ENCODE results near the gene HECW1. TPM values are rescaled to one million over a fixed set of nuclear protein-coding genes. Genes with fewer than 3 reads are reported as not detected.

HECW1 gene
- total RNA-seq, 2 experiments from 2014 or later = not detected

DNA sequence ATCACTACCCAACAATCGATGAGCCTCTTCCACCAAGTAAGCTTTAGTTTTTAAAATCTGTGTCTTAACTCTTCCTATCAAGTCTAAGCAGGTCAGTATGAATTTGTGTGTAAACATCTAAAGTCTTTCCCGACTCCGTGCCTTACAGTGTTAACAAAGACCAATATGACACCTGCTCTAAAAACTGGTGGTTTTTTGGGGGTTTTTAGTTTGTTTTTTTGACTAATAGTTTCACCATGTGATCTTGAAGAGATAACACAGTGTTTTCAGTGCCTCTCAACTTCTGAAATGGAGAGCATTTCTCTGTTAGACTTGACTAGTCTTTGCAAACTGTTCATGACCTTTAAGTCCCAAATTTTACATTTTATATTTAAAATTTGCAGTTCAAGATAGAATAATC lies 338.4 kb downstream of the HECW1 start:
- H3K9me3 Mint-ChIP-seq = no peaks in the 10 kb centered on the region
- DNase-seq = no peak
- peaks cover 21% of the 10 kb centered on the region for H3K27me3 Mint-ChIP-seq
- H3K36me3 Mint-ChIP-seq (ENCODE audit: low read depth) = no peaks in the 10 kb centered on the region
- H3K4me3 Mint-ChIP-seq = no peak overlapping the region
- H3K27ac Mint-ChIP-seq = no peak overlapping the region
- ChIA-PET CTCF (no interaction called here), POLR2A (no interaction called here)
- peaks cover 3% of the 10 kb centered on the region for H3K4me1 Mint-ChIP-seq

DNA sequence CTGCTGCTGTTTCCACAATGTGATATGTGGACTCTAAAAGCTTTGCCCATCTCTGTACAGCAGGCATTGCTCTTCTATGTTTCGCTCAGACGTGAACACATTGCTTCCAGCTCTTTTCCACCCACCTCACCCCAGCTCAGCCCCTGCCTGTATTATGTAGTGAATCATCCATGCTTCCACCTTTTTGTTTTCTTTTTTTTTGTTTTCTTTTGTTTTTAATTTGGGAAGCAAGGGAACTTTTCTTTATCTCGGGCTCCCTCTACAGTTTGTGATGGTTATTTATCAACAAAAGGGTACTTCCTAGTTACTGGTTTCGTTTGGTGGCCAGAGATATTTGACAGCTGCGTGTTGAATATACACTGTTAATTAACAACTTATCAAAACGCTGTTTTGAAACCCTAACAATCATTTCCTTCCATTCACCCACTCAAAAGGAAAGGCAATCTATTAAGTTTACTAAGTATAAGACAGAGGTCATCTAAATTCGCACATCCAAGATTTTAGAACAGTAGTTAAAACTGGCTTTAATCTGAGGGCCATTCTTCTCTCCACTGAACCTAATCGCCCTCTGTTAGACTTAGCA lies 342.6 kb downstream of the HECW1 start:
- Mint-ChIP-seq H3K36me3 (ENCODE audit: low read depth) (no peaks in the 10 kb centered on the region), H3K27ac (no peak overlapping the region), H3K4me3 (no peak overlapping the region), H3K9me3 (no peaks in the 10 kb centered on the region), H3K4me1 (peaks cover 3% of the 10 kb centered on the region), H3K27me3 (peaks cover 20% of the 10 kb centered on the region)
- ChIA-PET POLR2A (no interaction called here), CTCF (interaction anchor here (0.7 to 3.1 kb wide), 10 partner anchors 10 to 266 kb away, joined by 3 to 26 read pairs (median 3); partner anchors contain the start of gene STK17A)
- no peak for DNase-seq

DNA sequence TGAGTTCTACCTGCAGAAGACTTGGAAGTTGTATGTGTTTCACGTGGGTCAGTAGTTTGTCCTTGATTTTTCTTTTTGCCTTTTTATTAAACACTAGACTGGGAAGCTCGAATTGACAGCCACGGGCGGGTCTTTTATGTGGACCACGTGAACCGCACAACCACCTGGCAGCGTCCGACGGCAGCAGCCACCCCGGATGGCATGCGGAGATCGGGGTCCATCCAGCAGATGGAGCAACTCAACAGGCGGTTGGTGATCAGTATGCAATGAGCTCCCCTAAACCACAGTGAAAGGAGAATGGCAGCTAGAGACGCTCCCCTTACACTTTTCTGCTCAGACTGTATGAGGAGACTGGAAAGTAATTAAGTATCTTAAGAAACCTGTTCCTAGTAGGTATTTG lies 343.8 kb downstream of the HECW1 start:
- Mint-ChIP-seq H3K36me3 (ENCODE audit: low read depth) (no peaks in the 10 kb centered on the region), H3K9me3 (no peaks in the 10 kb centered on the region), H3K4me1 (peaks cover 3% of the 10 kb centered on the region), H3K27ac (no peak overlapping the region), H3K4me3 (no peak overlapping the region), H3K27me3 (peaks cover 15% of the 10 kb centered on the region)
- POLR2A ChIA-PET = no interaction called here
- CTCF ChIA-PET = interaction anchor here (1.0 to 2.1 kb wide), 3 partner anchors 13 to 244 kb away, joined by 3 to 7 read pairs (median 3); no protein-coding TSS in a partner anchor
- DNase-seq = no peak

DNA sequence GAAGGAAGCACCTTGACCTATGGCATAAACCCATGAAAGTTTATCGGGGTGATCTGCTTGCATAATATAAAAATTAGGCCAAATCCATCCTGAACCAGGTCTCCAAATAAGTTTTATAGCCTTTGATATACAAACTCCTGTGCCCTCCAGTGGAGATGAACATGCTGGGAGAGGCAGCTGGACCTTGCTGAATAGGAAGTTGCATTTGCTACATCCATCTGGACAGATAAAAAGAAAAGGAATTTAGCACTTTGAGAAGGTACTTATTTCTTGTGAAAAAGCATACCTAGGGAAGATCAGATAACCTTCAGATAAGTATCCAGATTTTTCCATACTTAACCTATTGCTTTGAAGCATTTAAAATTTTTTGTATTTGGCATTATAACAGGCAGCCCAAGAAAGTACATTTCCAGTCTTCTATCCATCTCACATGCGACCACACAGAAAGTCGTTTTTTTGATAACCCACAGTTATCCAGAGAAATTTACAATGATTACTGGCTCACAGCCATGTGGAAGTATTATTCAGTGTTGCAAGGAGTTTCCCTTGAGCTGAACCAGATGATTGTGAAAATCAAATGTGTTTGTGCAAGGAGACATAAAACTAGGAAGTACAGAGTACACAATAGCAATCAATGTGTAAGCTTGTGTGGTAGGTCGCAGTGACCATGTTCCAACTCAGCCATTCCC lies 346.0 kb downstream of the HECW1 start:
- Mint-ChIP-seq H3K4me1 (peaks cover 5% of the 10 kb centered on the region), H3K9me3 (no peaks in the 10 kb centered on the region), H3K27me3 (peaks cover 9% of the 10 kb centered on the region), H3K36me3 (ENCODE audit: low read depth) (no peaks in the 10 kb centered on the region), H3K4me3 (no peak overlapping the region), H3K27ac (no peak overlapping the region)
- ChIA-PET CTCF (no interaction called here), POLR2A (no interaction called here)
- DNase-seq = no peak

DNA sequence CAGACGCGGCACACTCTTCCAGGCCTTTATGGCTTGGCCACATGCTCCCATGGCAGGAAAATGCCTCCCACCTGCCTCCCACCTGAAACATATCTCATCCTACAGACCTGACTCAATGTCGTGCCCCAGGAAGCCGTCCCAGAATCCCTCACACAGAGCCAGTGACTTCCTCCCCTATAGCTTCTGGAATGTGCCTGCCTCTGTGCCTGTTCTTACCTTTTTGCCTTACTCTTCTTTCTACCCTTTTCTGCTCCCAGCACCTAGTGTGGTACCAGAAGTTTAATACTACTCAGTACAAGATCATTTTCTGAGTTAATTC lies 346.5 kb downstream of the HECW1 start:
- CTCF ChIA-PET = no interaction called here
- Mint-ChIP-seq H3K27me3 (peaks cover 11% of the 10 kb centered on the region), H3K9me3 (no peaks in the 10 kb centered on the region), H3K27ac (no peak overlapping the region), H3K4me3 (no peak overlapping the region), H3K36me3 (ENCODE audit: low read depth) (no peaks in the 10 kb centered on the region), H3K4me1 (peaks cover 5% of the 10 kb centered on the region)
- no peak for DNase-seq
- POLR2A ChIA-PET = interaction anchor here (0.8 kb wide), 1 partner anchor 9 kb away, joined by 3 read pairs; no protein-coding TSS in a partner anchor

DNA sequence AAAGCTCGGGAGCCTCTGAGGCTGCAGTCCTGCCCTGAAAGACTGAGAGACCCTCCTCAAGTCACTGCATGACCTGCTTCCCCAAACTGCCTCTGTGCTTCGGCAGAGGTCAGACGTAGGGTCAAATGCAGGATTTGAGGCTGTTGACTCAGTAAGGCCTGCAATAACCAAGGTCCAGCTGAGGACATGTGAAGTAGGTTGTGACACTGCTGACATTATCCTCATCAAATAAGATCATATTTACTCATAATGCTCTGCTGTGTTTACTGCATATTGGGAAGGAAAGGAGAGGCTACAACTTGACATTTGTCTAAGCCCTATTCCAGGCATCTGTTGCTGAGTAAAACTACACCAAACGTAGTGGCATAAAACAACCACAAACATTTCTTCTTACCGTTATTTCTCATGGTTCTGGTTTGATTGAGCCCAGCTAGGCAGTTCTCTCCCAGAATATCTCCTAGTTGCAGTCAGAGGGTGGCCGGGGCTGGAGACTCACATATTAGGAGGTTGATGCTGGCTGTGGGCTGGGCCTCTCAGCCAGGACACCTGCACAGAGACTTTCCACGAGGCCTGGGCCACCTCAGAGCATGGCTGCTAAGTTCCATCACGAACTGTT lies 348.4 kb downstream of the HECW1 start:
- no peak for DNase-seq
- Mint-ChIP-seq H3K27me3 (peaks cover 10% of the 10 kb centered on the region), H3K27ac (no peak overlapping the region), H3K4me1 (peaks cover 2% of the 10 kb centered on the region), H3K36me3 (ENCODE audit: low read depth) (no peaks in the 10 kb centered on the region), H3K4me3 (no peak overlapping the region), H3K9me3 (no peaks in the 10 kb centered on the region)
- CTCF ChIA-PET = interaction anchor here (1.4 kb wide), 1 partner anchor 22 kb away, joined by 3 read pairs; no protein-coding TSS in a partner anchor
- POLR2A ChIA-PET = no interaction called here

DNA sequence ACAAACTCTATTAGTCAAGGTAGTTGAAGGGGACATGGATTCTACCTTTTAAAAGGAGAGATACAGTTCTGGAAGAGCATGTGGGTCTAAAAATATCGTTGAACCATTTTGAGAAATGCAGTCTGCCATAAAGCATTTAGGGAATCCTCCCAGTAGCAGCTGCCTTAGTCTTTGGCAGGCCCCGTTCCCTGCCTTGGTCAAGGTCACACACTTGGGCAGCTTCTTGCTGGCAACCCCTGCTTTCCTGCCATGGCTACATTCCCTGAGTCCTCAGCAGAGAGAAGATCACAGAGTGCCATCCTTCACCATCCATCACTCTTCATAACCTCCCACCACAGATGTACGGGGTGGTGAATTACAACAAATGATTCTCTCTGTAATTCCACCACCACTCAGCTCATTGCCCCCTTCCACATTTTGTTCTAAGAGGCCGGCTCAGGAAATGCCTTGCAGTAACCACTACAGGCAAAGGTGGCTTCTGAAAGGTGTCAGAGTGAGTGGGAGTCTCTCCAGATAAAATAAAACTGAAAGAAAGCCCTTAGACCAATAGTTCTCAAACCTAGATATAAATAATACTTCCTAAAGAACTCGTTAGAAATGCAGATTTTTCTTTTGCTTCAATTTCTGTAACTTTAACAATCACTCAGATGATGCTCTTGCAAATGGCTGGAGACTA lies 349.0 kb downstream of the HECW1 start:
- H3K4me1 Mint-ChIP-seq = peaks cover 2% of the 10 kb centered on the region
- CTCF ChIA-PET = interaction anchor here (1.4 kb wide), 1 partner anchor 22 kb away, joined by 3 read pairs; no protein-coding TSS in a partner anchor

DNA sequence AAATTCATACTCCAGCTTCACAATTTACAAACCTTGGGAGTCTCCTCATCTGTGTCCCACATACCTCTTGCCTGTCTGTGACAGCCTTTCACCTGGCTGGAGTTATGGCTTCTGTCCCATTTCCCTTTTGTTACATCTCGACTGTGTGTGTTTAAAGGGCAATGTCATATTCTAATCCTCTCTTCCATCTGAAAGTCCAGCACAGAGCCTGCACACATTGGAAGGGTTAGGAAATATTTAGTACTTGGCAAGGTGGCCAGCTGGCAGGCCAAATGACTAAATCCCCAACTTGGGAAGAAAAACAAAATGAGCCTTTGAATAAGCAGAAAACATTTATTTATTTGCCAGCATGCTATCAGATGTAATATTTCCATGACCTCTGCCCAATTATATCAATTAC lies 350.4 kb downstream of the HECW1 start:
- Mint-ChIP-seq H3K27me3 (peaks cover 14% of the 10 kb centered on the region), H3K36me3 (ENCODE audit: low read depth) (no peaks in the 10 kb centered on the region), H3K9me3 (no peaks in the 10 kb centered on the region), H3K27ac (no peak overlapping the region), H3K4me1 (peaks cover 2% of the 10 kb centered on the region), H3K4me3 (no peak overlapping the region)
- DNase-seq = no peak
- ChIA-PET CTCF (no interaction called here), POLR2A (no interaction called here)

More for the DNA sequence above, 349.0 kb downstream of the HECW1 start:
- H3K9me3 Mint-ChIP-seq = no peaks in the 10 kb centered on the region
- H3K4me3 Mint-ChIP-seq = no peak overlapping the region
- H3K27ac Mint-ChIP-seq = no peak overlapping the region
- POLR2A ChIA-PET = no interaction called here
- peaks cover 12% of the 10 kb centered on the region for H3K27me3 Mint-ChIP-seq
- no peak for DNase-seq
- no peaks in the 10 kb centered on the region for H3K36me3 Mint-ChIP-seq (ENCODE audit: low read depth)

DNA sequence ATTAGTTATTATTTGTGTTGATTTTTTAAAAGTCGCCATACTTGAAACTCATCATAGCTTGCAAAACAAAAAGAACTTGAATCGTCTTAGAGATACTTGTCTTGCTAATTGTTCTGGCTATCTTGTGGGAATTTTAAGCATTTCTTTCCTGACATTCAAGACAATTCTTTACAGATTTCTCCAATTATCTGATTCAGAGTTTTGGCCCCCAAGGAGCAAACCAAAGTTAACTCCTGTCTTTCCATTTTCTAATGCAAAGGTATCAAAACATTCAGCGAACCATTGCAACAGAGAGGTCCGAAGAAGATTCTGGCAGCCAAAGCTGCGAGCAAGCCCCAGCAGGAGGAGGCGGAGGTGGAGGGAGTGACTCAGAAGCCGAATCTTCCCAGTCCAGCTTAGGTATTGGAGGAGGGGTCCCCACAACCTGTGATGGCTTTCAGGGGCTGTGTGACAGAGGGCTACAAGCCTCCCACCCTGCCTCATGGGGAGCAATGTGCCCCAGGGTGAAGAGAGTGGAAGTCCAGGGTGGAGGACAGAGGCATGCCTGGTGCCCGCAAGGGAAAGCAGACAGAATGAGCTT lies 351.0 kb downstream of the HECW1 start:
- Mint-ChIP-seq H3K27ac (no peak overlapping the region), H3K36me3 (ENCODE audit: low read depth) (no peaks in the 10 kb centered on the region), H3K4me1 (peaks cover 2% of the 10 kb centered on the region), H3K9me3 (no peaks in the 10 kb centered on the region), H3K27me3 (peaks cover 14% of the 10 kb centered on the region), H3K4me3 (no peak overlapping the region)
- no peak for DNase-seq
- CTCF ChIA-PET = no interaction called here
- POLR2A ChIA-PET = no interaction called here

DNA sequence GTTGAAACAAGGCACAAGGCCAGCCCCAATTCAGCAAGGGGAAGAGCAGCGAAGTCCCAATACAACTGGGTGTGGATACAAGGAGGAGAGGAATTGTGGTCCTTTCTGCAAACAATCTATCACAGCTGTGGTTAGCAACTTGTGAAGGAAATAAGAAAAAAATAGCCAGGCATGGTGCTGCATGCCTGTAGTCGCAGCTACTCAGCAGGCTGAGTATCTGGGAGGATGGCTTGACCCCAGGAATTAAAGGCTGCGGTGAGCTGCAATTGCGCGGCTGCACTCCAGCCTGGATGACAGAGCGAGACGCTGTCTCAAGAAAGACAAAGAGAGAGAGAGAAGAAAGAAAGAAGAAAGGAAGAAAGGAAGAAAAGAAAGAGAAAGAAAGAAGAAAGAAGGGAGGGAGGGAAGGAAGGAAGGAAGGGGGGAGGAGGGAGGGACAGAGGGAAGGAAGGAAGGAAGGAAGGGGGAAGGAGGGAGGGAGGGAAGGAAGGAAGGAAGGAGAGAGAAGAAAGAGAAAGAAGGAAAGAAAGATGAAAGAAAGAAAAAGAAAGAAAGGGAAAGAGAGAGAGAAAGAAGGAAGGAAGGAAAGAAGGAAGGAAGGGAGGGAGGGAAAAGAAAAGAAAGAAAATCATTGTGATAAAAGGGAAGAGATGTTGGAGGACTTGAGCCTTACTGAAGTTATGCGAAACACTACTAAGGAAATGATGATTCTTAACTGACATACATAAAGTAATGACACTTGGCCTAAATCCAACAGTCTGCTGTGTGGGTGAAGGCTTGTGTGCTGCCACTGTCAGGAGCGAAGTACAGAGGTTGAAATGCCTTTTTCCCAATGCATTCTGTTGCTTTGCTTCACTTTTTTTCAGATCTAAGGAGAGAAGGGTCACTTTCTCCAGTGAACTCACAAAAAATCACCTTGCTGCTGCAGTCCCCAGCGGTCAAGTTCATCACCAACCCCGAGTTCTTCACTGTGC lies 353.4 kb downstream of the HECW1 start:
- H3K4me3 Mint-ChIP-seq = no peak overlapping the region
- DNase-seq = no peak
- H3K27me3 Mint-ChIP-seq = peaks cover 14% of the 10 kb centered on the region
- H3K4me1 Mint-ChIP-seq = peaks cover 2% of the 10 kb centered on the region
- ChIA-PET CTCF (no interaction called here), POLR2A (no interaction called here)
- H3K27ac Mint-ChIP-seq = no peak overlapping the region
- H3K9me3 Mint-ChIP-seq = no peaks in the 10 kb centered on the region
- H3K36me3 Mint-ChIP-seq (ENCODE audit: low read depth) = no peaks in the 10 kb centered on the region

DNA sequence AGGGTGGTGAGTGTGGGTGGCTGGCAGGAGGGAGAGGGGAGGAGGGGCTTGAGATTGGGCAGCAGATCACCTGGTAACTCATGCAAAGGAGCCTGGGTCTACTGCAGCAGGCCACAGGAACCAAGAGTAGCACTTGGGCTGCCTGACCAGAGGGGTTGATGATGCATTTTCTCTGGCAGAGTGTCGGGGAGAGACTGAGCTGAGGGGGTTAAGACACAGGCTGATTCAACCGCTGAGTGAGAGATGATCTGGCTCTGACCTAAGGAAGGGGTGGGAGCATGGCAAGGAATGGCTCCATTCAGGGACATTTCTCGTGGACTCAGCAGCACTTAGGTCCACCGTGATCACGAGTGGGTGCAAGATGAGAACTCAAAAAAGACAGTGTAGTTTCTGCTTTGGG lies 355.0 kb downstream of the HECW1 start:
- no peaks in the 10 kb centered on the region for H3K4me1 Mint-ChIP-seq
- H3K27ac Mint-ChIP-seq = no peak overlapping the region
- ChIA-PET CTCF (no interaction called here), POLR2A (no interaction called here)
- H3K9me3 Mint-ChIP-seq = no peaks in the 10 kb centered on the region
- peaks cover 18% of the 10 kb centered on the region for H3K27me3 Mint-ChIP-seq
- no peak for DNase-seq
- H3K36me3 Mint-ChIP-seq (ENCODE audit: low read depth) = no peaks in the 10 kb centered on the region
- H3K4me3 Mint-ChIP-seq = no peak overlapping the region

DNA sequence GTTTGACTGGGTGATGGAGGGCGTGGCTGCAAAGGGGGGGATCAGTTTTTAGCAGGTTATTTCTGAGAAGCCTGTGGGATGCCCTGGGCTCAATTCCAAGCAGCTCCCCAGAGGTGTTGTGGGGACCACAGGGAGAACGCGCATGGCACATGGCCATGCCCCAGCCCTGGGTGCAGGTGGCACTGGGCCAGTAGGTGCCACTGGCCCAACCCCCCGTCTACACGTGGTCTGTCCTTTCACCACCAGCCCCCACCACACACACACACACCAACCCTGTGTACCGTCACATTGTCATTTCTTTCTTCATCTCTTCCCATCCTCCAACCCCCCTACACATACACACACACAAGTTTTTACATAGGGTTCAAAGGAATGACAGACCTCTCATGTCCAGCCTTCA lies 355.4 kb downstream of the HECW1 start:
- Mint-ChIP-seq H3K4me3 (no peak overlapping the region), H3K4me1 (no peaks in the 10 kb centered on the region), H3K9me3 (no peaks in the 10 kb centered on the region), H3K27me3 (peaks cover 15% of the 10 kb centered on the region), H3K36me3 (ENCODE audit: low read depth) (no peaks in the 10 kb centered on the region), H3K27ac (no peak overlapping the region)
- ChIA-PET CTCF (no interaction called here), POLR2A (no interaction called here)
- DNase-seq = no peak

Data from activated CD4-positive, alpha-beta memory T cell treated with anti-CD3 and anti-CD28 coated beads, Interleukin-2, amount 10 ng/mL, durations not matched to agents 7 days and 5 days (primary cell).